ENCODE data around the gene SHANK1.

- TF ChIP-seq ZBTB33 (IDR thresholded peaks at IDR 0.05) (no peak), CTCF (IDR thresholded peaks at IDR 0.05; ENCODE audit: low read depth, low read length, missing input control) (no peak), RAD21 (IDR thresholded peaks at IDR 0.05) (no peak), HNF4G (IDR thresholded peaks at IDR 0.05) (no peak), REST (IDR thresholded peaks at IDR 0.05) (no peak), NR2F2 (IDR thresholded peaks at IDR 0.05) (no peak), ATF3 (IDR thresholded peaks at IDR 0.05) (no peak), FOXA1 (IDR thresholded peaks at IDR 0.05) (no peak), GABPA (IDR thresholded peaks at IDR 0.05 in 1 of 2, conservative IDR thresholded peaks at IDR 0.05 in 1 of 2) (no peak), YY1 (IDR thresholded peaks at IDR 0.05) (no peak)
These were observed 8.6 kb upstream of the SHANK1 start for GRCh38 chr19:50728084-50728737.

All from liver (tissue), 3 donors.